GM21576 (cell line): ENCODE results near the gene PSME2.

Experiments
- ATAC-seq: cut with Tn5 transposase; IDR thresholded peaks from one replicate; pipeline ENCODE4 v1.9.1; 2021; ENCODE audit warnings: mild to moderate bottlenecking, moderate library complexity; ENCODE audit not compliant: unreplicated experiment

The PSME2 gene, protein sequence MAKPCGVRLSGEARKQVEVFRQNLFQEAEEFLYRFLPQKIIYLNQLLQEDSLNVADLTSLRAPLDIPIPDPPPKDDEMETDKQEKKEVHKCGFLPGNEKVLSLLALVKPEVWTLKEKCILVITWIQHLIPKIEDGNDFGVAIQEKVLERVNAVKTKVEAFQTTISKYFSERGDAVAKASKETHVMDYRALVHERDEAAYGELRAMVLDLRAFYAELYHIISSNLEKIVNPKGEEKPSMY

DNA sequence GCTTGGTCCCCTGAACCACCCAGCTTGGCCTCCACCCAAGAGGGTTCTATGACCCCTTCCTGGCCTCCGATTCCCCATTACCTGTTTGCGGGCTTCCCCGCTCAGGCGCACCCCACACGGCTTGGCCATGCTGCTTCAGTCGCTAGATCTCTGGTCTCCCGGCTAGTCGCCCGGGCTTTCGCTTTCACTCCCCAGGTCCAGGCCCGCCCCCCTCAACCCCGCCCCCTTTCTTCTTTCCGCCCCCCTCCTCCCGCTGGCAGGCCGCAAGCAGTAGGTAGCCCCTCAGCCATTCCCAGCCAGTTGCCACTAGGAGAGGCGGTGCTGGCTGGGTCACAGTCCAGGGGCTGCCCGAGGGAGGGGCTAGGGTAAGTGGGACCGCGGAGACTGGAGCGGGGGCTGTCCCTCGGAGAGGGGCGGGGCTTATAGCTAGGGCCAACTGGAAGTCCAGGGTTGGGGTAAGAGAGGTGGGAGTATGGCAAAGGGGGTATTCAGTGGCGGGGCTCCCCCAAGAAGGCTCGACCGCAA is at the start of gene PSME2:
Gene PSME2, minus strand, starts transcription at position 158 of the 525 bp plus-strand sequence. Its CDS starts 29 bp downstream, at position 129.
- ATAC-seq = peak; percentile 56

DNA sequence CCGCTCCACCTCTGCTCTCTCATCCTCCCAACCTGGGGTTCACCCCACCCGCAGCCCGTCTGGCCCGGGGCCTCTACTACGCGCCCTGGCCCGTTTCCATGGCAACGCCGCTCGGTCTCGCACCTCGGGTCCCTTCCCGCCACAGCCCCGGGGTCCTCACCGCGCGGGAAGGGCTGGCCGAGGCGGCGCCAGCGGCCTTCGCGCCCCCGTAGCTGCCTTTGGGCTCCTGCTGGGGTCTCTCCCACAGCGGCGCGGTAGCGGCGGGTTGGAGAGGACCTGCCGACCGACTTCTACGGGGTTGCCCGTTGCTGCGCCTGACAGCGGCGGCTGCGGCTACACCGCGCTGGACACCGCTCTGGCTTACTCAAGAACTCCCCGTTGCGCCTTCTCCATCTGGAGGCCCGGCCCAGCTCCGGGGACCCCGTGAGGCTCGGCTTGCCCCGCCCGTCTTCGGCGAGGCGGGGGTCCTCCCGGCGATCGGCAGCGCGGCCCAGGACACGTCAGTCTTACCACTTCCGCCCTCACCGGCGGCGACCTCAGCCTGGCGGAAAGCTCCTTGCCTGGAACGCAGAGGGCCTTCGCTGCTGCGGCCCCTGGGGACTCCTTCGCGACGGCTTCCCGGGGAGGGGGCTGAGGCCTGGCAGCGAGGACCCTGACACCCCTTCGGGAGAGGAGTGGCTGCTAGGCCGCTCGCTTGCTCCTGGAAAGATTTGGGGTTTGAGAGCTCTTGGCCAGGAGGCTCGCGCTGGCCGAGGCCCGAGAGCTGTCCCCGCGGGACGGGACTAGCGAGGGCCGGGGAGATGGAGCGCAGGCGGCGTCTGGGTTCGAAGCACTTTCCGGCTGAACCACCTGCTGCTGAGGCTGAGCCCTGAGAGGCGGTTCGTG is 49.0 kb upstream of the PSME2 start, which contains the start of gene TM9SF1:
Gene TM9SF1, minus strand, starts transcription at position 256 of the 885 bp plus-strand sequence. CDS start 422 bp downstream, outside the sequence.
- ATAC-seq = peak; percentile 82

DNA sequence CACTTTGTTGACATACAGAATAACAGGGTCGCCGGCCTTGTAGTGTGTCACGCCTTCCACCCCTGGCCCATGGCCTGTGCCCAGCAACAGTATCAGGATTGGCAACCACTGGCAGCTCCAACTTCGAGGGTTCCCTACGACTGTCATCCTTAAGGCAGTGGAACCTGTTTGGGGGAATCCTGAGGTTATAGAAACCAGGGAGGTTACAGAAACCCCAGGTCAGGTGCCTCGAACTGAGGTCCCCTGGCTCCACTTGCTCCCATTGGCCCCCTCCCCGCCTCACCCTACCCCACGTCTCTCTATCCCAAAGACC is 48.4 kb upstream of the PSME2 start:
- no peak for ATAC-seq

DNA sequence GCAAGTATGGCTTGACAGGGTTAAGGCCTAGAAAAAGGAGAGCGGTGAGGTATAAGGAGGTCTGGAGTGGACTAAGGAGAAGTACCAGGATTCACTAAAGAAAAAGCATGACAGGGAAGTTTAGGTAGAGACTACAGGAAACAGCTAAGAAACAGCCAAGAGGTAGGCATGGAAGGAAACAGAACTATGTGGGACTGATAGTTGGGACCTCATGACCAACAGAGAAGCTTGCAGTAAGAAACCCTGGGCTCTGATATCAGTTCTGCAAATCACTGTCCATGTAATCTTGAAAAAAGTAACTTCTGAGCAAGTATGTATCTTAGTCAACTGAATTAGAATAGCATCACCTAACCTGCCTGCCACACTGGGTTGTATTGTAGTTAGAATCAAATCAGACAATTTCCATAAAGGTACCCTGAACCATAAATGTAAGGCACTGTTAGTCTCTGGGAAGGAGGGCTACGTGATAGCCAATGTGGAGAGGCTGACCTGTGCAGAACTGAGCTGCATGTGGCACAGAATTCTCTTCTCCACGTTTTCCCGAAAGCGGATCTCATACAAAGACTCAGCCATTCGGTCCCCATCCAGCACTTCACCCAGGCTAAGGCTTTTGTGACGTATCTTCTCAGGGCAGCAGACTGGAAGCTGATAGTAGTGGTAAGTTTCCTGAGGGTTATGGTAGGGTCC is 47.9 kb upstream of the PSME2 start:
- no peak for ATAC-seq

DNA sequence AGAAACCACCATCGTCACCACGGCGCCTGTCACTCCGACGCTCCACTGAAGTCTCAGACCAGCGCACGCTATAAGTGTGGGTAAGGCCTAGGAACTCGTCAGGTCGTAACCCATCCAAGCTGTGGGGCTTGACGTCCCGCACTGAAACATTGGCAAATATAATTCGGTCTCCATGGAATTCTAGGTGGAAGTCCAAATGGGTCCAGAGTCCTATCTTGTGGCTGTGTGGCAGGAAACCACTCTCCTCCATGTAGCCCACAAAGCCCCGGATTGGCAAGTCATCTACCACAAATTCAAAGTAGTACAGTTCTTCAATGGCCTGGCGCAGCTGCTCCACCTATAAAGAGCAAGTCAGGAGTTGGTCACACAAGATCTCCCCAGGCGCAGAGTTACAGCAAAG is 46.5 kb upstream of the PSME2 start:
- no peak for ATAC-seq

DNA sequence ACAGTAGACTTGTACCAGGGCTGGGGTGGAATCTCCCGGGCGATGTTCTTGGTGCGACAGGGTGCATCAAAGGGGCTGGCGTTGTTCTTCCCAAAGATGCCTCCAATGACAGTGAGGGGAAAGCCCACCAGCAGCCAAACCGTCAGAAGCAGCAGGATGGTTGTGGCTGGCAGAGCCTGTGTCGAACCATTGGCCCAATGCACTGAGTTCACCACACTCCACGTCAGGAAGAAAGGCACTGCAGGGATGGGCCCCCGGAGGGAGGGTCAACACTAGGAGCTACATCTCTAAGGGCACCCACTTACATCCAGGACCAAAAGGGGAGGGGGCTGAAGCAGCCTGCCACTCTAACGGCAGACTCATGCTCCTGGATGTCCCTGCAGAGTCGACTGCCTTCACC is 44.0 kb upstream of the PSME2 start:
- no peak for ATAC-seq

DNA sequence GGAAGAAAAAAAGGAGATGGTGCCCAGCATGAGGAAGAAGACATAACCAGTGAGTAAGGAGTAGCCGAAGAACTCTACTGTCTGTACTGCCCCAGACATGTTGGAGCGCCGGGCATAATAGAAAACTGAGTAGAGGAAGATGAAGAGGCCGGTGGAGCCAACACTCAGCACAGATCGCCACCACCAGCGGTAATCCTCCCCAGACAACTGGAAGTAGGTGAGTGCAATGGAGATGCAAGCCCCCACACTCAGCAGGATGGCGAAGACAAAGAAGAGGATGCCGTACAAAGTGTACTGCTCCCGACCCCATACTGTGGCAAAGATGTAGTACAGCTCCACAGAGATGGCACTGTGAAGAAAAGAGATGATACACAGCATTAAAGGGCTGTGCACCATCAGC is 43.0 kb upstream of the PSME2 start:
- no peak for ATAC-seq

DNA sequence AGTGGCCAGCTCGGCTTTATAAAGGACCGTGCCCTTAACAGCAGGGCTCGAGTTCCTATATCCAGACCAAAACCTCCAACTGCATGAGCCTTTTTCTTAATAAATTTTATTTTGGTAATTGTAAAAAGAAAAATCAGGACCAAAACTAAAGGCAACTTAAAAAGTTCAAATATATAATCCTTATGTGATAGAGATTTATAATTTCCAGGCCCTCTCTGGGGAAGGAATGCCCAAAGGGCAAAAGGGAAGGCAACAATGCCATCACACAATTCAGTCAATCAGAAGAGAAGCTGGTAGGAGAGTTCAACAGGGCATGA is 42.6 kb upstream of the PSME2 start:
- no peak for ATAC-seq

DNA sequence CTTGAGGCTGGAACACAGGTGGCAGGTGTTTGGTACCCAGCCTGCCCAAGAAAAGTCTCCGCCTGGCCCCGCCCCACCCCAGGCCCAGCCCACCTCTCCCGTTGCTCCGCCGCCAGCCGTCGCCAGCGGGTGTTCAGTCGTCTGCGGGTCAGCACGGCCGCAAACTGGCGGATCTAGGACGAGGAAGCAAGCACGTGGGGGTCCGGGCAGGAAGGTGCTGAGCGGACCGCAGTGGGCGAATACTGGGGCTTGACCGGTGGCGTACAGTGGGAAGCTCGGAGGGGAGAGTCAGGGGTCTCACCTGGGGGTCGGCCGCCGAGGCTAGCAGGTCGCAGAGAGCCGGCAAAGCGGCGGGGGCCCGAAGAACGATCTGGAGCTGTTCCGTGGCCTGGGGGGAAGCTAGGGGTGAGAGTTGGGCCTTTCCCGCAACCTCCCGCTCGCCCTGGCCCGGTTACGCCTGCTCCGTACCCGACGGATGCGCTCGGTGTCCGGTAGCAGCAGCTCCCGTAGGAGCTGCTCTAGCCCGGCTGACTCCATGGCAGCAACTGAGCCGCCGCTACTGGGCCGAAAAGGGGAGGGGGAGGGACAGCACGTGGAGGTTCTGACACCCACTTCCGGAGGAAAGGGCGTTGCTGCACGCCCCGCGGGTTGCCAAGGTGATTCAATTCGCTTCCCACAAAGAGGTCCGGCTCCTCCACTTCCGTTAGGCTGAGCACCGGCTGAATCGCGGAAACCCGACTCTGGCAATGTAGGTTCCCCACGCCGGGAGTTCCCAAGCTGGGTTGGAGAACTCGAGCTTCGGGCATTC is 42.0 kb upstream of the PSME2 start, which contains the start of gene IPO4:
Gene IPO4, minus strand, starts transcription at position 566 of the 808 bp plus-strand sequence. Its CDS starts 29 bp downstream, at position 537.
- ATAC-seq = peak; percentile 87

DNA sequence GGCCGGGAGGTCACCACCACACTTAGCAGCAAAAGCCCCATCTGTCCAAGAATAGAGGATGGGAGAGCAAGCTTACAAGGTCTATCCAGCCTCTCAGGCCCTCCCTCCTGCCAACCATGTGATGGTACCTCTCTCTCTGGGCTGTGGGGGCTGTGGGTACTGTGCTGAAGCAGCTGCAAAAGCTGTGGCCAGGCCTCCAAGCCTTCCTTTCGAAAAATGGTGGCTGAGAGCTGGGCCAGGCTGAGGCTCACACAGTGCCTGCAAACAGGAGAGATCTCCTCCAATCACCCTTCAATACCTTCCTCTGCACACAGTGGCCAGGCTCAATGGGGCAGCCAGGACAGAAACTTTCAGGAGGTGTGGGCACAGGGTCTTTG is 41.1 kb upstream of the PSME2 start:
- ATAC-seq = no peak

DNA sequence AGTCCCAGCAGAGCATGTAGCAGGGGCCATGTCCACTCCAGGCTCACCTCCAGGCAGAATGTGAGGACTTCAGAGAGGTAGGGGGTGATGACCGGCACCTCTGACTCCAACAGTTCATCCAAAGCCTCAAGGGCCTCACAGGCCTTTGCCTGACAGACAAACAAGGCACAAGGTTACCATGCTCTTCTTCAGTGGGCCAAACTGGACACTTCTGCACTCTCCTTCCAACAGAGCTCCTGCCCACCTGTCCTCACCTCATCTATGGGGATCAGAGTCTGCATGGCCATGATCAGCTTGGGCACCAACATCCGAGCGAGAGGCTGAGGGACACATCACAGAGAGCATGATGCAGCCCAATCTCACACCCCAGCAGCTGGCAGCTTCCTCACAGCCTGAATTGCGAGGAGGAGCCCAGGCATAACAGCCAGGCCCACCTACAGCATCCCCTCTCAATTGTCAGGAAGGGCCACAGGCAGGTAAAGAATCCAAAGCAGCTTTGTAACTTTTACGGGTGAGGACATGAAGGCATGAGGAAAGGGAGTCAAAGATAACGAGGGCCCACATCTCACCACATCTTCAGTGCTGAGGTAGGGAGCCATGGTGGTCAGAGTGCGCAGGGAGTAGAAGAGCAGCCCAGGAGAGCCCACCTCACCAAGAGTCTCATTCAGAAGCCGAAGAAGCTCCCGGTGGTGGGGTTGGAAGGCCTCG is 40.6 kb upstream of the PSME2 start:
- ATAC-seq = no peak

DNA sequence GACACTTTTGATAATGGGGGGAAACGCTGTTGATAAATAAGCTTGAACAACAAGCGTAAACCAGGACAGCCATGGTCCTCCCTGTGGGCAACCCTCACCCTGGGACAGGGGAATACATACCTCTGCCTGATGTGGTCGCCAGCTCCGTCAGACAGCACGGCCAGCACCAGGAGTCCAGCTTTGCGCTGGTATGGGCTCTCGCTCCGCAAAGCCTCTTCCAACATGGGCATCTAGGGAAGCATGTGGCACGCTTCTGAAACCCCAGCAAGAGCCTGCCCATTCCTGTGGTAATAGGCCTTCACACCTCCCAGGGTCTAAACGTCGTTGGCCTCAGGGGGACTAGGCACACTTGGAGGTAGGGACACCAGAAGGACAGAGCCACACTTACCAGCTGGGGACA is 39.3 kb upstream of the PSME2 start:
- no peak for ATAC-seq

DNA sequence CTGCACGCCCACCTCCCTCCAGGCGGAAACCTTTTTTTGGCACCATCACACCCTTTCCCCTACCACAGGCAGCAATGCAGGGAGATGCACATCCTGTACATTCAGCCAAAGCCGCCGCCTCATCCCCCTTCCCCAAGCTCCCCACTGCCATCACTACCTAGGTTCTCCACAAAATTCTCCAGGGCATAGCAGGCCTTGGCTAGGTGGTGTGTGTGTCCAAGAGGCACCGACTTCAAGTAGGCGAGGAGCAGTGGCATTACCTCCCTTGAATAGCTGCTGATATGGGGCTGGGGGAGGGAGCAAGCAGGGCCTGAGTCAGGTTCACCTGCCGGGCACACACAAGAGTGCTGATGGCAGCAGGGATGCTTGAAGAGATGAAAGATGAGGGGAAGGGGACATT is 38.6 kb upstream of the PSME2 start:
- ATAC-seq = no peak

DNA sequence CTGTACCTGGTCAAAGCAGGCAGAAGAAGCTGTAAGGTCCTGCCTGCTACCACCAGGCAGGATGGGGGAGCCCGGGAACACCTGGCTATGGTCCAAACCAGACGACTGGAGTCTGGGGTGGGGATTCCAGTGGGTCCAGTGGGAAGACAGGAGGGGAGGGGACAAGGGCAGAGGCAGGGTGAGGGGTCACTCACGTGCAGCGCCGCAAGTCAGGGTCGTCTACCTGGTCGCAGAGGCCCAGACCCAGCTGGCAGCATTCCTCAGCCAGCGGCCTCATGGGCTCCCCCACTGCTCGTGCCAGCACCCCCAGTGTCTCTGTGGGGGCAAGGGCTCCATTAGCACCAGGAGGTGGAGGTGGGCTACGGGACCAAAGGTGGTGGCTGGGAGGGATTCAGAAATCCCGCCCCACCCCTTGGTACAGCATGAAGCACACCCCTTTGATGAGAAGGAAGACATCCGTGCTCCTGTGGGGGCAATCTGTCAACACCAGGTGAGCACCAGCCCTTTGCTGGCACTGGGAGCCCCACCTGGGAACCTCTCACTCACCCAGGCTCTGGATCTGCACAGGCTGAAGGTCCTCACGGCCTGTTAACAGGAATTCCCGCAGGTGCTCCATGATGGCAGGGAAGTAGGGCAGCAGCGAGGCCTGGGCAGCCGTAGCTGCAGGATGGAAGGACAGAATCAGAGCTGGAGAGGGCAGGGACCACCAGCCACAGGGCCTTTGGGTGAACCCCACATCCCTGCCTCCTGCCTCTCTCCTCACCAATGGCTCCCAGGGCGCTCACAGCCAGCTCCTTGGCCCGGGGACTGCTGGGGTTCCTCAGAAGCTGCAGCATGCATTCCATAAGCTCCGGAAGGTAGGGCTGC is 37.9 kb upstream of the PSME2 start:
- no peak for ATAC-seq

DNA sequence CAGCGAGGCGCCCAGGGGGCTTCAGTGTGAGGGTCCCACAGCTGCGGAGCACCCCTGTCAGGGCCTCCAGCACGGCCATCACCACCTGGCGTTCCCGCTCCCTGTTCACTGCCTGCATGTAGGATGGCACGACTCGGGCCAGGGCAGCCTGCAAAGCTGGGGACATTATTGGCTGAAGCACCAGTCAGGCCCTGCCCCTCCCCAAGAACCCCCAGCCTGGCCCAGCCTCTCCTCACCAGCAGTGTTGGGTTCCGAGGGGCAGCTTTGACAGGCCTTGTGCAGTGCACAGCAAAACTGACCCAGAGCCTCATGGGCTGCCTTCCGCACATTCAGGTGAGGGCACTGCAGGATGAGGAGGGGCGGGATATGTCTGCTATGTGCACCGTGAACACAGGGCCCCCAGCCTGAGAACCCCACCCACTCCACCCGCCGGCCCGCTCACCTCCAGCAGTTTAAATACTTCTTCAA is 36.6 kb upstream of the PSME2 start:
- ATAC-seq = no peak

DNA sequence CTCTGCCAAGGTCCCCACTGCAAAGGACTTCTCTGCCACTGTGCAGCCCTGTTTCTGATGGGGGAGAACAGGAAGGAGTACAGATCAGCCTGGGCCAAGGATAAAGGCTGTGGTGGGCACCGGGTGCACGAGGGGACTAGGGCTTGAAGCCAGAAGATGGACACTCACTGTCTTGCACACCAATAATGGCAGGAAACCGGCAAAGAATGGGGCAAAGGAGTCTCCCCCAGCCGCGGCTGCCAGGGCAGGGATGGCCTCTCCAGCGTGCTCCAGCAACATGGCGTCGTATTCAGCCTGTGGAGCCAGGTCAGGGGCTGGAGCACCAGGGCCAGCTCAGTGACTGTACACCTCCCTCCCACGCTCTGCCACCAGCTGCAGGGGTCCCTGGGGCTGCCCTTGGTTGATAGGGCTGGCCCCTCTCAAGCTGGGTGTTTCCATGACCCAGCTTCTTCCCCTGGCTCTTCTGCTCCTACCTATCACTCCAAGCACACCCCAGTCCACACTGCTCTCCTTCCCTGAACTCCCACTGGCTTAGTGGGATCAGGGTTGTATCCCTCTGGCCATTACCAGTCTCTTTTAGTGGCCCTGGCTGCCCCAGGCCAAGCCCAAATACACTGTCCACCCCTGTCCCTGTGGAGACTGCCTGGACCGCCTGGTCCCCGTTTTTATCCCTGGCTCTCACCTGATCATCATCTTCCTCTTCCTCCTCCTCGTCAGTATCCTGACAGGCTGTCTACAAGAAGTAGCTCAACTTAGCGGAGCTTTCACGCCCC is 35.9 kb upstream of the PSME2 start:
- ATAC-seq = no peak

DNA sequence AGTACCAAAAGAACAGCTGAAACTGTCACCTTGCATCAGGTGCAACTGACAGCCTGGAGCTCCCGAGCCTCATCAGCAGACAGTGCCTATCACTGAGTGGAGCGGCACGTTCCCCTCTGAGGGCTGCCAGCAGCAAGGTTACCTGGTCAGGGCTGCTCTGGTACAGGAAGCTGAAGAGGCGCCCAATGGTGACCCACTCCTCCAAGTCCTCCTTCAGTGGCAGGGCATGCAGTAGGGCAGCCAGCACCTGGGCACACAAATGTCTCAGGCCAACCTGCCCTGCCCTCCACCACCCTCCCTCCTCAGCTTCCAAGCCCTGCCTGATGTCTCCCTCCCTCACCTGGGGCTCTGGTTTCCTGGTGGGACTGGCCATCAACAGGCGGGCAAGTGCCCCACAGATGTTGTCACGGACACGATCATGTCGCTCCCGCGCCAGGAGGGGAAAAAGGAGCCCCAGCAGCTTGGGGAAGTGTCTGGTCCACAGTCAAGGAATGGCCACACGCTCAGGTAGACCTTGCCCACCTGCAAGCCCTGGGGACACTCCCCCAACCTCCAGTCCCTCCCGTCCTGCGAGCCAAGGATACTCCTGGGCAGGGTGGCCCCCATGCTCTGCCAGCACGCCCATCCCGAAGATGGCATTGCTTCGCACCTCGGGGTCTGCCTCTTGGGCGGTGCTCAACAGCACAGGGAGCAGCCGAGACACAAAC is 35.1 kb upstream of the PSME2 start:
- ATAC-seq = no peak
